Brain microvascular endothelial cell (primary cell): ENCODE measurements around the gene BAZ2A.

Experiments
- DNase-seq: peaks from one replicate; pipeline ENCODE4 v3.0.0-alpha.2; 2020
- H3K27ac ChIP-seq: fragments of 250-450 bp; sonication (Bioruptor Pico); 2 replicates; pipeline ENCODE4 v1.5.1; 2020; ENCODE audit warnings: mild to moderate bottlenecking, moderate library complexity
- H3K27me3 ChIP-seq: fragments of 250-450 bp; sonication (Bioruptor Pico); replicated peaks from 2 replicates; pipeline ENCODE4 v1.5.1; 2020; ENCODE audit warnings: mild to moderate bottlenecking
- H3K36me3 ChIP-seq: fragments of 250-450 bp; sonication (Bioruptor Pico); replicated peaks from 2 replicates; pipeline ENCODE4 v1.5.1; 2020; ENCODE audit warnings: mild to moderate bottlenecking
- H3K4me3 ChIP-seq: 2 replicates; pipeline ENCODE4 v1.5.1; 2011; ENCODE audit warnings: low read depth, mild to moderate bottlenecking, control low read depth, low read length, moderate library complexity
- in situ Hi-C: cut with HindIII; loops from 2 replicates; pipeline ENCODE4 v1.10.0; 2017; ENCODE audit warnings: low sequenced_read_pairs, low pct_ligation_motif_present
- TF ChIP-seq, protein P1 (sequence below): IDR thresholded peaks from 2 replicates; pipeline ENCODE4 v1.5.1; 2011; ENCODE audit warnings: low read depth, mild to moderate bottlenecking, moderate library complexity, low read length, control low read depth, inconsistent platforms; ENCODE audit errors: missing control alignments

The BAZ2A gene

DNA sequence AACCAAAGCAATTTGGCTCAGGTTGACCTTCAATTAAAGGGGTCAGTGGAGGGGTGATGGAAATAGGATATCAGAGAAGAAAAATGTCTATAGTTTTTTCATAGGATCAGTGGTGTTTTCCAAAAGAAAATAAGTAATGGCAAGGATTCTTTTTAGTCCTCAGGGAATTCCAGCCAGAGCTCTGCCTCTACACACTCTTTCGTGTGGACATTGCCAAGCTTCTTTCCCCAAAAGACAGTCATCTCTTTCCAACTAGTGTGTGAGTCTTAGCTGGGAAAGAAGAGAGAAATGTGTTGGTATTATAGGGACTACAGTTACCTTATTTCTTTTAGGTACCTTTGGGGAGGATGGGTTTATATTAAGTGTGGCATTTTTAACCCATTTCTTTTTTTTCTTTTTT is 62.0 kb downstream of the BAZ2A start:
- no peak for DNase-seq
- Histone ChIP-seq H3K4me3 (no peak overlapping the region), H3K27ac (no peak overlapping the region), H3K36me3 (peaks cover 52% of the 10 kb centered on the region), H3K27me3 (no peaks in the 10 kb centered on the region)
- in situ Hi-C loops = no loop called here
- TF ChIP-seq, protein P1, sequence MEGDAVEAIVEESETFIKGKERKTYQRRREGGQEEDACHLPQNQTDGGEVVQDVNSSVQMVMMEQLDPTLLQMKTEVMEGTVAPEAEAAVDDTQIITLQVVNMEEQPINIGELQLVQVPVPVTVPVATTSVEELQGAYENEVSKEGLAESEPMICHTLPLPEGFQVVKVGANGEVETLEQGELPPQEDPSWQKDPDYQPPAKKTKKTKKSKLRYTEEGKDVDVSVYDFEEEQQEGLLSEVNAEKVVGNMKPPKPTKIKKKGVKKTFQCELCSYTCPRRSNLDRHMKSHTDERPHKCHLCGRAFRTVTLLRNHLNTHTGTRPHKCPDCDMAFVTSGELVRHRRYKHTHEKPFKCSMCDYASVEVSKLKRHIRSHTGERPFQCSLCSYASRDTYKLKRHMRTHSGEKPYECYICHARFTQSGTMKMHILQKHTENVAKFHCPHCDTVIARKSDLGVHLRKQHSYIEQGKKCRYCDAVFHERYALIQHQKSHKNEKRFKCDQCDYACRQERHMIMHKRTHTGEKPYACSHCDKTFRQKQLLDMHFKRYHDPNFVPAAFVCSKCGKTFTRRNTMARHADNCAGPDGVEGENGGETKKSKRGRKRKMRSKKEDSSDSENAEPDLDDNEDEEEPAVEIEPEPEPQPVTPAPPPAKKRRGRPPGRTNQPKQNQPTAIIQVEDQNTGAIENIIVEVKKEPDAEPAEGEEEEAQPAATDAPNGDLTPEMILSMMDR = no peak

DNA sequence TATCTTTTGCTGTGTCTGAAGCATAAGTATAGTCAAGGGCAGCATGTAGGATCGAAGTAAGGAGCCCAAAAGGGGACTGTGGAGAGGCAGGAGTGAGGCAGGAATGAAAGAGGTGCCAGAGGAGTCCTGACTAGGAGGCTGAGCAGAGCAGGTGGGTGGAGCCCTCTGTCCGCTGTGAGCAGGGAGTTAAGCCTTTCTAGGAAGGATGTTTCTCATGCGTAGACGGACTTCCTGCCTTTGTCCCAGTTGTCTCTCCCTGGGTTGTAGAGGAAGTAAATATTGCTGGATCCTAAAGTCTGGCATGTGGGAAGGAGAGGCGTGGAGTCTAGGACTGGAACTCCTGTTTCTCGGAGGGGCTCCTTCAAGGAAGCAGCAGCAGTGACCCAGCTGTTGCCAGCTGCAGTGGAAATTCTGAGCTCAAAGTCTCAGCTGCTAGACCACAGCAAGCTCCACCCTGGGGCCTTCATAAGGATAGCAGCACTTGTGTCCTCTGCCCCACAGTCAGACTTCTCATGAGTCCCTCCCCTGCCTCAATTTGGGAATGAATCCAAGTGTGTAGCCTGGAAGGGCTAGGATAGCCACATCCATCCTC is 64.5 kb downstream of the BAZ2A start:
- H3K36me3 ChIP-seq = peaks cover 38% of the 10 kb centered on the region
- H3K4me3 ChIP-seq = no peak overlapping the region
- H3K27ac ChIP-seq = peak overlapping the region; percentile 24
- DNase-seq = peak; percentile 54
- no peaks in the 10 kb centered on the region for H3K27me3 ChIP-seq
- TF ChIP-seq, protein P1 = no peak
- in situ Hi-C loops = no loop called here

DNA sequence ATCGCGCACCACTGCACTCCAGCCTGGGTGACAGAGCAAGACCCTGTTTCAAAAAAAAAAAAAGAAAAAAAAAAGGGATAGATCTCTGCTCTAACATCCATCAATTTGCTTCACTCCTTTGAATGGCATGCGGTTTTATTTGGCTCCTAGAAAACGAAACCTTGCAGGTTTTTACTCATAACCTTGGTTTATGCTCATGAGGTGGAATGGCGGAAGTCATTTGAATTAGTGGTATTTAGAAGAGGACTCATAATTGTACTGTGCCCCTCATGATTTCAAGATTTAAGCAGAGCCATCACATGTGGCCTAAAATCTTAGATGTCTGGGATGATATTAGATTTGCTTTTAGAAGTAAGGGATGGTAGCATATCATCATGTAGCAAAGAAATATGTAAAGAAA is 79.1 kb downstream of the BAZ2A start:
- in situ Hi-C loops = no loop called here
- Histone ChIP-seq H3K4me3 (no peak overlapping the region), H3K27ac (no peak overlapping the region), H3K36me3 (peaks cover 9% of the 10 kb centered on the region), H3K27me3 (no peaks in the 10 kb centered on the region)
- TF ChIP-seq, protein P1 = no peak
- no peak for DNase-seq

DNA sequence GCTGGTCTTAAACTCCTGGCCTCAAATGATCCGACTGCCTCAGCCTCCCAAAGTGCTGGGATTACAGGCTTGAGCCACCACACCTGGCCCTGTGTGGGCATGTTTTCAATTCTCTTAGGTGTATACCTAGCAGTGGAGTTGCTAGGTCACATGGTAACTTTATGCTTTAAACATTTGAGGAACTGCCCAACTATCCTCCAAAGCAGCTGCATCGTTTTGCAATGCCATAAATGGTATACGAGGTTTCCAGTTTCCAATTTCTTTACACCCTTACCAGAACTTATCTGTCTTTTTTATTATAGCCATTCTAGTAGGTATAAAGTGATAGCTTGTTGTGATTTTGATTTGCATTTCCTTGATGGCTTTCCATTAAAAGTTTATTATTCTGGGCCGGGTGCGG is 83.4 kb downstream of the BAZ2A start:
- H3K27ac ChIP-seq = no peak overlapping the region
- H3K27me3 ChIP-seq = no peaks in the 10 kb centered on the region
- in situ Hi-C loops = no loop called here
- no peaks in the 10 kb centered on the region for H3K36me3 ChIP-seq
- no peak overlapping the region for H3K4me3 ChIP-seq
- no peak for DNase-seq
- TF ChIP-seq, protein P1 = no peak
